Measurements from ENCODE around the gene SPOCK2.

Gene SPOCK2

DNA sequence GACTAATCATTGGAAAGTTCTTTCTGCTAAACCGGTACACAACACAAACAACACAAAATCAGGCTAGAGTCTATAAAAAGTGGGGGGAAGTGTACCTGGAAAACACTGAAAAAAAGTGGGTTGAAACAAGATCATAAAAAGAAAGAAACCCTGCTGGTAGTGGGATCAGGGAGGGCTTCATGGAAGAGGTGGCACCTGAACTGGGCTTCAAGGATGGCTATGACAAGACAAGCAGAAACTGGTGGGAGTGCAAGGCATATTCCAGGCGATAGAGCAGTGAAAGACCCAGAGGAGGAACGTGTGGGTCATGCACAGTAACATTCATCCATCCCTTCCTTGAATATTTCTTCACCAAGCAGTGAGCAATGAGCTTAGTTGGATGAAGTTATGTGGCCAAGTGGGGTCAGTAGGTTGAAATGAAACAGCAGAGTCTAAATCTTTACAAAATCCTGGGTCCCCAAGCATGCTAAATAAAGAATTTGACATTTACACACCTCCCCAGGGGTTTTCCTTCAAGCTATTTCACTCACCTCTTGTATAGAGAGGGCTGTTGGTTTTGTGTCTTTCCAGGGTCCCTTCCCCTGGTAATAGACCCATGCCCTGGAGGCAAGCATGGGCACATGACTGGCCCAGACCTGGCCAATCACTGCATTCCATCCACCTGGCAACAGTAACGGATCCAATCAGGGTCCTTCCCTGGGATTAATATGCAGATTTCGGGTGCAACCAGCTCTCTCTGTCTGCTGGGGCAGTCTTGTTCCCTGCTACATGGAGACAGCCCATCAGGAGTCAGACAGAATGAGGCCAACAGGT, 38.2 kb downstream of the SPOCK2 start:
- no peak for DNase-seq (ENCODE audit: low read depth, low spot score)
- TF ChIP-seq FOXP2 (optimal IDR thresholded peaks at IDR 0.05; ENCODE audit: control extremely low read depth, extremely low read length, insufficient read depth) = no peak
- no peak for TF ChIP-seq POLR2AphosphoS5 (IDR thresholded peaks at IDR 0.05; ENCODE audit: borderline replicate concordance, low read depth, low read length)
- no peak for TF ChIP-seq EZH2 (IDR thresholded peaks at IDR 0.05)
- H3K4me3 ChIP-seq = no peak overlapping the region
- no peak overlapping the region for H3K9ac ChIP-seq (ENCODE audit: insufficient read length)
- H3K9me3 ChIP-seq (ENCODE audit: low read depth, low read length) = no peaks in the 10 kb centered on the region
- H3K27ac ChIP-seq = no peak overlapping the region
- H3K36me3 ChIP-seq (ENCODE audit: insufficient read depth, low read length) = no peaks in the 10 kb centered on the region

DNA sequence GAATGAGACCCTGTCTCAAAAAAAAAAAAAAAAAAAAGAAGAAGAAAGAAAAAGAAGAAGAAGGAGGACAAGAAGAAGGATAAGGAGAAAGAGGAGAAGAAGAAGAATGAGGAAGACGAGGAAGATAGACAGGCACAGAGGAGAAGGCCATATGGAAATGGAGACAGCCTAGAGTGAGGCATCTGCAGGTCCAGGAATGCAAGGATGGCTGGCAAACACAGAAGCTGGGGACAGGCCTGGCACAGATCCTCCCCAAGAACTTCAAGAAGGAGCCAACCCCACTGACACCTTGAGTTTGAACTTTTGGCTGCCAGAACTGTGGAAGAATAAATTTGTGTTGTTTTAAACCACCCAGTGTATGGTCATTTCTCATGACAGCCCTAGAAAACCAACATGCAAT, 38.9 kb downstream of the SPOCK2 start:
- Histone ChIP-seq H3K36me3 (ENCODE audit: insufficient read depth, low read length) (no peaks in the 10 kb centered on the region), H3K9me3 (ENCODE audit: low read depth, low read length) (no peaks in the 10 kb centered on the region), H3K9ac (ENCODE audit: insufficient read length) (no peak overlapping the region), H3K4me3 (no peak overlapping the region), H3K27ac (no peak overlapping the region)
- TF ChIP-seq FOXP2 (optimal IDR thresholded peaks at IDR 0.05; ENCODE audit: control extremely low read depth, extremely low read length, insufficient read depth) (no peak), EZH2 (IDR thresholded peaks at IDR 0.05) (no peak), POLR2AphosphoS5 (IDR thresholded peaks at IDR 0.05; ENCODE audit: borderline replicate concordance, low read depth, low read length) (no peak)
- DNase-seq (ENCODE audit: low read depth, low spot score) = no peak

- H3K9ac ChIP-seq (ENCODE audit: insufficient read length) = no peak overlapping the region
- no peak for TF ChIP-seq FOXP2 (optimal IDR thresholded peaks at IDR 0.05; ENCODE audit: control extremely low read depth, extremely low read length, insufficient read depth)
- no peak for TF ChIP-seq POLR2AphosphoS5 (IDR thresholded peaks at IDR 0.05; ENCODE audit: borderline replicate concordance, low read depth, low read length)
- TF ChIP-seq EZH2 (IDR thresholded peaks at IDR 0.05) = no peak
- no peaks in the 10 kb centered on the region for H3K36me3 ChIP-seq (ENCODE audit: insufficient read depth, low read length)
- H3K27ac ChIP-seq = no peak overlapping the region
- no peak overlapping the region for H3K4me3 ChIP-seq
- no peaks in the 10 kb centered on the region for H3K9me3 ChIP-seq (ENCODE audit: low read depth, low read length)
- peak; percentile 62 for DNase-seq (ENCODE audit: low read depth, low spot score)
Observed at GRCh38 chr10:72048450-72049124, 39.8 kb downstream of the SPOCK2 start.

GRCh38 chr10:72045586-72045985, 42.8 kb downstream of the SPOCK2 start:
- Histone ChIP-seq H3K9ac (ENCODE audit: insufficient read length) (no peak overlapping the region), H3K36me3 (ENCODE audit: insufficient read depth, low read length) (no peaks in the 10 kb centered on the region), H3K9me3 (ENCODE audit: low read depth, low read length) (no peaks in the 10 kb centered on the region), H3K27ac (no peak overlapping the region), H3K4me3 (no peak overlapping the region)
- TF ChIP-seq FOXP2 (optimal IDR thresholded peaks at IDR 0.05; ENCODE audit: control extremely low read depth, extremely low read length, insufficient read depth) (no peak), EZH2 (IDR thresholded peaks at IDR 0.05) (no peak), POLR2AphosphoS5 (IDR thresholded peaks at IDR 0.05; ENCODE audit: borderline replicate concordance, low read depth, low read length) (no peak)
- no peak for DNase-seq (ENCODE audit: low read depth, low spot score)

GRCh38 chr10:72044417-72045041, 43.8 kb downstream of the SPOCK2 start:
- Histone ChIP-seq H3K27ac (no peak overlapping the region), H3K9me3 (ENCODE audit: low read depth, low read length) (no peaks in the 10 kb centered on the region), H3K36me3 (ENCODE audit: insufficient read depth, low read length) (no peaks in the 10 kb centered on the region), H3K9ac (ENCODE audit: insufficient read length) (no peak overlapping the region), H3K4me3 (no peak overlapping the region)
- no peak for TF ChIP-seq FOXP2 (optimal IDR thresholded peaks at IDR 0.05; ENCODE audit: control extremely low read depth, extremely low read length, insufficient read depth)
- no peak for TF ChIP-seq POLR2AphosphoS5 (IDR thresholded peaks at IDR 0.05; ENCODE audit: borderline replicate concordance, low read depth, low read length)
- no peak for TF ChIP-seq EZH2 (IDR thresholded peaks at IDR 0.05)
- no peak for DNase-seq (ENCODE audit: low read depth, low spot score)

DNA sequence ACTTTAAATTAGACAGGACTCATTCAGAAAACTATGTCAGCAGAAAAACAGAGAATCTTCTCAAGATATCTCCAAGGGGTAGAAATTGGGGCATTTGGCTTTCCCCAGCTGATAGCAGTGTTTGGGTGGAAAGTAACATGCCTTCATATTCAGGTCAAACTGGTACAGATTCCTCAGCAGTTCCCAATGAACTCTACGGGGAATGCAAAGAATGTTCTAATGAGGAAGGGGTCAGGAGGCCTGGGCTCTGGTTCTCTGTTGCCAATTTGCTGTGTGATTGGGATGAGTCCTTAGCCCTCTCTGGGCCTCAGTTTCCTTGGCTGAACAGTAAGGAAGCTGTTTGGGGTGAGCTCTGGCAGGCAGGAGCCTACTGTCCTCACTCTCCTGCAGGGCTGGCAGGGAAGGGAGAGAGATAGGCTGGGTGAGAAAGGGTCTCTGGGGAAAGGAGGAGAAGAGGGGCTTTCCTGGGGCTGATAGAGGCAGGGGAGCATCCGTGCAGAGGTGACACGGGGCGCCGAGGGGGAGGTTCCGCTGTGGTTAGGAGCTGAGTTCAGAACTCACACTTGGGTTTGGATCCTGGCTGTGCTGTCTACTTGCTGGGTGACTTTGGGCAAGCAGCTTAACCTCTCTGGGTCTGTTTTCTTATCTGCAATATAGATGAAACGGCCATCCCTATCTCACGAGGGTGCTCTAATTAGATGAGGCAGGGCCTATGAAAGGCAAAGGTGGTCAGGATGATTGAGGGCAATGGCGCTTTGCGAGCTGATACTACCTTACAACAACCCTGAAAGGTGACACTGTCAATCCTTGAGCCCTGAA, 45.1 kb downstream of the SPOCK2 start:
- H3K27ac ChIP-seq = no peak overlapping the region
- no peak for TF ChIP-seq EZH2 (IDR thresholded peaks at IDR 0.05)
- TF ChIP-seq POLR2AphosphoS5 (IDR thresholded peaks at IDR 0.05; ENCODE audit: borderline replicate concordance, low read depth, low read length) = no peak
- TF ChIP-seq FOXP2 (optimal IDR thresholded peaks at IDR 0.05; ENCODE audit: control extremely low read depth, extremely low read length, insufficient read depth) = no peak
- H3K9ac ChIP-seq (ENCODE audit: insufficient read length) = no peak overlapping the region
- DNase-seq (ENCODE audit: low read depth, low spot score) = no peak
- no peaks in the 10 kb centered on the region for H3K9me3 ChIP-seq (ENCODE audit: low read depth, low read length)
- H3K36me3 ChIP-seq (ENCODE audit: insufficient read depth, low read length) = no peaks in the 10 kb centered on the region
- no peak overlapping the region for H3K4me3 ChIP-seq

GRCh38 chr10:72041491-72041890, 46.9 kb downstream of the SPOCK2 start:
- Histone ChIP-seq H3K9me3 (ENCODE audit: low read depth, low read length) (no peaks in the 10 kb centered on the region), H3K36me3 (ENCODE audit: insufficient read depth, low read length) (no peaks in the 10 kb centered on the region), H3K4me3 (no peak overlapping the region), H3K27ac (no peak overlapping the region), H3K9ac (ENCODE audit: insufficient read length) (no peak overlapping the region)
- DNase-seq (ENCODE audit: low read depth, low spot score) = no peak
- no peak for TF ChIP-seq FOXP2 (optimal IDR thresholded peaks at IDR 0.05; ENCODE audit: control extremely low read depth, extremely low read length, insufficient read depth)
- TF ChIP-seq EZH2 (IDR thresholded peaks at IDR 0.05) = no peak
- TF ChIP-seq POLR2AphosphoS5 (IDR thresholded peaks at IDR 0.05; ENCODE audit: borderline replicate concordance, low read depth, low read length) = no peak

Data from SK-N-MC (cell line).